GM12878 (cell line): ENCODE data around the gene NBPF1. TPM values are rescaled to one million over a fixed set of nuclear protein-coding genes. Genes with fewer than 3 reads are reported as not detected.
"Not testable (repeated sequence)": the region's sequence is repeated elsewhere in the genome, so short reads cannot be mapped to it uniquely, and the experiment has no call there.

Source experiments
- ATAC-seq: fragments of 200-7000 bp; cut with Tn5 transposase; 3 replicates; pipeline ENCODE4 v1.9.1; 2020; ENCODE audit warnings: mild to moderate bottlenecking, moderate library complexity
- BruUV-seq: library from RNA; stranded (reverse); fragments of 400-500 nt; replicated peaks from 2 replicates; lab custom pipeline; 2021; lab: Mats Ljungman, UMichigan
- CTCF ChIA-PET: fragments of 300-600 bp; sonication (Branson Sonifier 250); formaldehyde crosslinking; extraction: SDS; loops from one replicate; lab custom pipeline; 2021; ENCODE audit warnings: inconsistent platforms; lab: Yijun Ruan, JAX
- POLR2A ChIA-PET: fragments of 350-600 bp; formaldehyde crosslinking; extraction: SDS; loops from one replicate; lab custom pipeline; 2021; ENCODE audit warnings: inconsistent platforms; lab: Charles Lee
- RAD21 ChIA-PET: fragments of 300-600 bp; sonication (Branson Sonifier 250); formaldehyde crosslinking; loops from one replicate; lab custom pipeline; 2023; ENCODE audit warnings: antibody characterized with exemption; ENCODE audit not compliant: unreplicated experiment; lab: Charles Lee
- SMC1A ChIA-PET: fragments of 300-600 bp; sonication (Branson Sonifier 250); formaldehyde crosslinking; loops from one replicate; lab custom pipeline; 2023; ENCODE audit not compliant: unreplicated experiment, uncharacterized antibody; lab: Charles Lee
- DNase-seq: peaks from one replicate; pipeline ENCODE4 v3.0.0-alpha.2; 2011; ENCODE audit warnings: low read depth, low spot score
- FAIRE-seq: peaks from 3 replicates; lab custom pipeline; 2011; peaks lifted over from hg19 to GRCh38; lab: Jason Lieb, UNC
- H2AFZ ChIP-seq: 2 replicates; pipeline ENCODE4 v1.6.0; 2011; ENCODE audit warnings: low read depth, low read length, control low read depth; ENCODE audit not compliant: control insufficient read depth
- H3K27ac ChIP-seq: 2 replicates; pipeline ENCODE4 v1.5.1; 2011; ENCODE audit warnings: control low read depth; ENCODE audit not compliant: control insufficient read depth, insufficient read depth
- H3K27me3 ChIP-seq, 2 experiments: replicated peaks in 1 of 2; 2 replicates each; pipeline versions ENCODE4 v1.6.0 to v1.6.1; 2011; ENCODE audit warnings: low read length in 1 of 2; ENCODE audit not compliant: control insufficient read depth in 2 of 2, insufficient read depth in 2 of 2
- H3K36me3 ChIP-seq, 2 experiments: 2 replicates each; pipeline ENCODE4 v1.5.1; 2011; ENCODE audit warnings: low read length in 1 of 2; ENCODE audit not compliant: control insufficient read depth in 2 of 2, insufficient read depth in 2 of 2
- H3K4me1 ChIP-seq: 2 replicates; pipeline ENCODE4 v1.6.1; 2011; ENCODE audit warnings: mild to moderate bottlenecking, low read length, moderate library complexity, mixed read lengths; ENCODE audit not compliant: control insufficient read depth, insufficient read depth
- H3K4me2 ChIP-seq: 2 replicates; pipeline ENCODE4 v1.6.0; 2011; ENCODE audit warnings: control low read depth; ENCODE audit not compliant: control insufficient read depth, insufficient read depth
- H3K4me3 ChIP-seq: fragments of 200-600 bp; sonication (generic); 2 replicates; pipeline ENCODE4 v1.5.1; 2016
- H3K79me2 ChIP-seq: 2 replicates; pipeline ENCODE4 v1.6.0; 2011; ENCODE audit warnings: low read length; ENCODE audit not compliant: control insufficient read depth, insufficient read depth
- H3K9ac ChIP-seq: 2 replicates; pipeline ENCODE4 v1.8.0; 2011; ENCODE audit warnings: low read length, control low read depth, mixed read lengths; ENCODE audit not compliant: control insufficient read depth, insufficient read depth
- H3K9me3 ChIP-seq: replicated peaks from 3 replicates; pipeline ENCODE4 v1.5.1; 2011; ENCODE audit warnings: mild to moderate bottlenecking, low read length; ENCODE audit not compliant: control insufficient read depth, insufficient read depth
- H4K20me1 ChIP-seq: 2 replicates; pipeline ENCODE4 v1.6.0; 2011; ENCODE audit not compliant: control insufficient read depth, insufficient read depth
- BHLHE40 ChIP-seq, 2 experiments: fragments of 450-650 bp in 1 of 2; IDR thresholded peaks; 2 replicates each; pipeline ENCODE4 v1.6.1; 2011 to 2017; ENCODE audit warnings: low read depth in 2 of 2, borderline replicate concordance in 1 of 2, improper control_type of control experiment in 1 of 2, low read length in 1 of 2, mild to moderate bottlenecking in 1 of 2
- DPF2 ChIP-seq: fragments of 450-650 bp; IDR thresholded peaks from 2 replicates; pipeline ENCODE4 v1.6.1; 2017; ENCODE audit warnings: mild to moderate bottlenecking
- E2F4 ChIP-seq: IDR thresholded peaks from 2 replicates; pipeline ENCODE4 v1.6.1; 2012; ENCODE audit warnings: low read depth, low read length, improper control_type of control experiment
- EZH2 ChIP-seq: IDR thresholded peaks from 2 replicates; pipeline ENCODE4 v1.6.1; 2012; ENCODE audit warnings: low read depth, mild to moderate bottlenecking, control low read depth, inconsistent platforms, low read length, borderline replicate concordance; ENCODE audit not compliant: control insufficient read depth
- FOXM1 ChIP-seq: IDR thresholded peaks from 2 replicates; pipeline ENCODE4 v1.6.1; 2012; ENCODE audit warnings: low read depth, mild to moderate bottlenecking, inconsistent platforms, low read length, moderate library complexity
- GABPA ChIP-seq: IDR thresholded peaks from 2 replicates; pipeline ENCODE4 v1.6.1; 2014; ENCODE audit warnings: antibody characterized with exemption, low read depth, mild to moderate bottlenecking, inconsistent platforms
- MTA3 ChIP-seq: IDR thresholded peaks from 2 replicates; pipeline ENCODE4 v1.6.1; 2012; ENCODE audit warnings: low read length, inconsistent platforms, borderline replicate concordance
- NR2C1 ChIP-seq: fragments of 450-650 bp; IDR thresholded peaks from 2 replicates; pipeline ENCODE4 v1.6.1; 2017; ENCODE audit warnings: antibody characterized with exemption, mild to moderate bottlenecking, moderate library complexity
- NR2C2 ChIP-seq: IDR thresholded peaks from 2 replicates; pipeline ENCODE4 v1.6.1; 2011; ENCODE audit warnings: borderline replicate concordance, low read depth; ENCODE audit not compliant: control insufficient read depth, insufficient read length
- RELB ChIP-seq: fragments of 450-650 bp; IDR thresholded peaks from 2 replicates; pipeline ENCODE4 v1.6.1; 2017; ENCODE audit warnings: low read depth, mild to moderate bottlenecking, moderate library complexity
- TCF12 ChIP-seq: IDR thresholded peaks from 2 replicates; pipeline ENCODE4 v1.6.1; 2011; ENCODE audit warnings: low read depth, mild to moderate bottlenecking, low read length
- ZNF207 ChIP-seq: fragments of 450-650 bp; IDR thresholded peaks from 2 replicates; pipeline ENCODE4 v1.6.1; 2014; ENCODE audit warnings: antibody characterized with exemption, mild to moderate bottlenecking, borderline replicate concordance
- ZNF384 ChIP-seq: IDR thresholded peaks from 2 replicates; pipeline ENCODE4 v1.6.1; 2012; ENCODE audit warnings: low read depth, mild to moderate bottlenecking, low read length, improper control_type of control experiment, borderline replicate concordance
- WGBS: methylation state at CpG from one replicate; pipeline ENCODE4 v1.1.6; 2016; ENCODE audit warnings: low lambda C conversion rate; ENCODE audit not compliant: insufficient replicate concordance, insufficient coverage; ENCODE audit errors: missing lambda C conversion rate; 5-methylcytosine and 5-hydroxymethylcytosine counted together
- in situ Hi-C: fragments of 300-500 bp; cut with MboI; formaldehyde crosslinking; loops from 9 replicates; pipeline ENCODE4 v1.14.3; 2018; ENCODE audit warnings: mixed read lengths
- intact Hi-C: fragments of 100-400 bp; cut with micrococcal nuclease; formaldehyde crosslinking; loops from one replicate; pipeline ENCODE4 v1.14.2; 2022; ENCODE audit not compliant: unreplicated experiment
- polyA plus RNA-seq, 11 experiments: library from polyadenylated mRNA; depleted of rRNA in 4 of 11; unstranded in 6 of 11; stranded (reverse) in 5 of 11; fragments of >200 nt; fragmentation: Nextera tagmentation in 4 of 11; fragmentation: Illumina TruSeq in 1 of 11; extraction: Ambion mirVana in 4 of 11; extraction: Trizol in 1 of 11; gene quantifications; 1 replicate in 1 of 11; 2 replicates in 10 of 11; pipeline versions ENCODE4 v1.2.1 to v1.2.3, GENCODE V29; 2011 to 2016; ENCODE audit warnings: inconsistent platforms in 2 of 11, missing spikeins in 2 of 11, low read depth in 1 of 11
- total RNA-seq, 4 experiments: library from RNA; depleted of rRNA in 3 of 4; stranded (reverse); fragments of >200 nt in 3 of 4; fragmentation: Illumina TruSeq in 1 of 4; extraction: Trizol in 1 of 4; gene quantifications; 2 replicates each; pipeline versions ENCODE4 v1.2.1 to v1.2.3, GENCODE V29; 2013 to 2021

Gene NBPF1
- total and polyA plus RNA-seq, 10 of the 15 experiments (the other 5 are each of a cell fraction or from before 2014, with no cell fraction given): 0.20 to 3.4 (median 0.71) TPM

- H3K4me3 ChIP-seq, H3K9ac ChIP-seq, H3K4me1 ChIP-seq, BruUV-seq, H3K36me3 ChIP-seq, DNase-seq, H3K79me2 ChIP-seq, FAIRE-seq, H3K4me2 ChIP-seq, H3K9me3 ChIP-seq, H2AFZ ChIP-seq, intact Hi-C loops, H3K27ac ChIP-seq, H4K20me1 ChIP-seq, POLR2A ChIA-PET, in situ Hi-C loops, ATAC-seq: not testable (repeated sequence)
- peaks cover 11 to 18% of the 10 kb centered on the region in 2 experiments for H3K27me3 ChIP-seq
- ChIA-PET RAD21 (interaction anchor here (1.3 kb wide), 1 partner anchor 10 kb away, joined by 3 read pairs; no protein-coding TSS in a partner anchor), CTCF (interaction anchor here (0.6 to 2.1 kb wide), 5 partner anchors 9 to 95 kb away, joined by 3 to 18 read pairs (median 5); no protein-coding TSS in a partner anchor), SMC1A (interaction anchor here (1.0 to 1.8 kb wide), 2 partner anchors 12 kb away, joined by 3 to 16 read pairs; no protein-coding TSS in a partner anchor)
- 46% methylated on average over 4 of the region's 4 CpGs for WGBS
Observed at GRCh38 chr1:16609761-16610160, 3.6 kb downstream of the NBPF1 start.

- FAIRE-seq: no peak
- BruUV-seq: no TSS peak
- Histone ChIP-seq H3K4me3 (no peak overlapping the region), H3K36me3 (no peaks in the 10 kb centered on the region), H2AFZ (no peak overlapping the region), H3K27ac (no peak overlapping the region), H3K4me1 (peaks cover 4% of the 10 kb centered on the region), H3K9ac (no peak overlapping the region), H4K20me1 (no peaks in the 10 kb centered on the region), H3K4me2 (no peak overlapping the region), H3K79me2 (no peaks in the 10 kb centered on the region), H3K9me3 (no peaks in the 10 kb centered on the region), H3K27me3 (peaks cover 9 to 15% of the 10 kb centered on the region in 2 experiments)
- no peak for ATAC-seq
- RAD21 ChIA-PET: interaction anchor here (1.3 kb wide), 1 partner anchor 9 kb away, joined by 3 read pairs; no protein-coding TSS in a partner anchor
- POLR2A ChIA-PET: interaction anchor here (0.6 kb wide), 1 partner anchor 79 kb away, joined by 3 read pairs; no protein-coding TSS in a partner anchor
- intact Hi-C loops (no loop called here), in situ Hi-C loops (no loop called here)
- WGBS: 57% methylated on average over 9 of the region's 9 CpGs
- CTCF ChIA-PET: interaction anchor here (0.6 to 2.1 kb wide), 9 partner anchors 8 to 437 kb away, joined by 3 to 18 read pairs (median 5); no protein-coding TSS in a partner anchor
- no peak for DNase-seq
- SMC1A ChIA-PET: interaction anchor here (0.7 to 1.8 kb wide), 4 partner anchors 11 to 1732 kb away, joined by 3 to 16 read pairs (median 3); no protein-coding TSS in a partner anchor
- TF ChIP-seq NR2C2 (no peak), FOXM1 (no peak), ZNF207 (no peak), MTA3 (no peak), DPF2 (no peak), BHLHE40 (IDR thresholded peaks at IDR 0.05; ENCODE audit: borderline replicate concordance in 1 of 2, low read depth in 2 of 2, low read length in 1 of 2) (no peak), TCF12 (no peak), RELB (no peak), ZNF384 (no peak), GABPA (no peak), EZH2 (no peak), E2F4 (no peak), NR2C1 (no peak)
Observed at GRCh38 chr1:16608838-16609560, 4.4 kb downstream of the NBPF1 start.
